ENCODE data around the gene OXCT1.

The OXCT1 gene

GRCh38 chr5:41821051-41821450, 49.2 kb downstream of the OXCT1 start:
- H2BK120ac ChIP-seq (ENCODE audit: low read depth, low read length): no peak overlapping the region
- no peaks in the 10 kb centered on the region for H3K4me1 ChIP-seq (ENCODE audit: control insufficient read depth, insufficient read depth, low read depth, low read length)
- no peak overlapping the region for H3K27ac ChIP-seq (ENCODE audit: low read length, poor library complexity, severe bottlenecking)
- H3K36me3 ChIP-seq (ENCODE audit: control insufficient read depth in 1 of 2, insufficient read depth in 2 of 2, low read depth in 1 of 2, low read length in 2 of 2): peaks cover 0 to 8% of the 10 kb centered on the region in 2 experiments
- H2BK5ac ChIP-seq (ENCODE audit: low read depth, low read length, poor library complexity, severe bottlenecking): no peak overlapping the region
- H4K91ac ChIP-seq (ENCODE audit: low read length): no peak overlapping the region
- H3K23ac ChIP-seq (ENCODE audit: low read length in 2 of 2): no peak overlapping the region
- H2AFZ ChIP-seq (ENCODE audit: low read depth, low read length): no peak overlapping the region
- H4K8ac ChIP-seq (ENCODE audit: low read length): no peak overlapping the region
- H2AK5ac ChIP-seq (ENCODE audit: low read length, severe bottlenecking): no peak overlapping the region
- no peak overlapping the region for H3K4me2 ChIP-seq (ENCODE audit: low read length, poor library complexity, severe bottlenecking)
- H3K79me1 ChIP-seq (replicated peaks; ENCODE audit: low read length, poor library complexity, severe bottlenecking): no peaks in the 10 kb centered on the region
- DNase-seq: no peak
- H3K4ac ChIP-seq (ENCODE audit: low read depth in 1 of 2, low read length in 2 of 2): no peak overlapping the region
- H3K14ac ChIP-seq (ENCODE audit: low read length in 2 of 2): no peak overlapping the region
- H2BK12ac ChIP-seq (ENCODE audit: low read length in 2 of 2): no peak overlapping the region
- no peaks in the 10 kb centered on the region for H3K9me3 ChIP-seq (ENCODE audit: control insufficient read depth, low read length)
- no peak overlapping the region for H3K18ac ChIP-seq (ENCODE audit: low read depth in 1 of 2, low read length in 2 of 2)
- H2BK15ac ChIP-seq (ENCODE audit: low read depth, poor library complexity, severe bottlenecking): no peak overlapping the region
- H3K4me3 ChIP-seq (ENCODE audit: insufficient read depth in 1 of 2, low read depth in 1 of 2, low read length in 2 of 2): no peak overlapping the region
- H3K9ac ChIP-seq (ENCODE audit: low read length): no peak overlapping the region
- H3K27me3 ChIP-seq (ENCODE audit: control insufficient read depth in 1 of 2, insufficient read depth in 1 of 2, low read length in 2 of 2): no peaks in the 10 kb centered on the region

- H2AK5ac ChIP-seq (ENCODE audit: low read length, severe bottlenecking): no peak overlapping the region
- H2BK12ac ChIP-seq (ENCODE audit: low read length in 2 of 2): no peak overlapping the region
- H3K18ac ChIP-seq (ENCODE audit: low read depth in 1 of 2, low read length in 2 of 2): no peak overlapping the region
- no peak overlapping the region for H2BK120ac ChIP-seq (ENCODE audit: low read depth, low read length)
- H3K4me3 ChIP-seq (ENCODE audit: insufficient read depth in 1 of 2, low read depth in 1 of 2, low read length in 2 of 2): no peak overlapping the region
- no peak for DNase-seq
- no peak overlapping the region for H3K9ac ChIP-seq (ENCODE audit: low read length)
- H3K23ac ChIP-seq (ENCODE audit: low read length in 2 of 2): no peak overlapping the region
- H3K27ac ChIP-seq (ENCODE audit: low read length, poor library complexity, severe bottlenecking): no peak overlapping the region
- no peaks in the 10 kb centered on the region for H3K27me3 ChIP-seq (ENCODE audit: control insufficient read depth in 1 of 2, insufficient read depth in 1 of 2, low read length in 2 of 2)
- H4K91ac ChIP-seq (ENCODE audit: low read length): no peak overlapping the region
- no peak overlapping the region for H3K14ac ChIP-seq (ENCODE audit: low read length in 2 of 2)
- no peaks in the 10 kb centered on the region for H3K9me3 ChIP-seq (ENCODE audit: control insufficient read depth, low read length)
- H3K79me1 ChIP-seq (replicated peaks; ENCODE audit: low read length, poor library complexity, severe bottlenecking): no peaks in the 10 kb centered on the region
- H2BK5ac ChIP-seq (ENCODE audit: low read depth, low read length, poor library complexity, severe bottlenecking): no peak overlapping the region
- no peak overlapping the region for H4K8ac ChIP-seq (ENCODE audit: low read length)
- no peak overlapping the region for H3K4ac ChIP-seq (ENCODE audit: low read depth in 1 of 2, low read length in 2 of 2)
- no CpG with 5 or more reads among the region's 2 CpGs for WGBS
- H3K36me3 ChIP-seq (ENCODE audit: control insufficient read depth in 1 of 2, insufficient read depth in 2 of 2, low read depth in 1 of 2, low read length in 2 of 2): peaks cover 0 to 4% of the 10 kb centered on the region in 2 experiments
- no peak overlapping the region for H3K4me2 ChIP-seq (ENCODE audit: low read length, poor library complexity, severe bottlenecking)
- no peak overlapping the region for H2AFZ ChIP-seq (ENCODE audit: low read depth, low read length)
- no peaks in the 10 kb centered on the region for H3K4me1 ChIP-seq (ENCODE audit: control insufficient read depth, insufficient read depth, low read depth, low read length)
- H2BK15ac ChIP-seq (ENCODE audit: low read depth, poor library complexity, severe bottlenecking): no peak overlapping the region
Measured at GRCh38 chr5:41820150-41820549, 50.1 kb downstream of the OXCT1 start.

GRCh38 chr5:41817625-41818301, 52.5 kb downstream of the OXCT1 start:
- Histone ChIP-seq H2BK12ac (ENCODE audit: low read length in 2 of 2) (no peak overlapping the region), H3K79me1 (replicated peaks; ENCODE audit: low read length, poor library complexity, severe bottlenecking) (no peaks in the 10 kb centered on the region), H3K4ac (ENCODE audit: low read depth in 1 of 2, low read length in 2 of 2) (no peak overlapping the region), H3K4me1 (ENCODE audit: control insufficient read depth, insufficient read depth, low read depth, low read length) (no peaks in the 10 kb centered on the region), H3K23ac (ENCODE audit: low read length in 2 of 2) (no peak overlapping the region), H3K4me2 (ENCODE audit: low read length, poor library complexity, severe bottlenecking) (no peak overlapping the region), H3K27ac (ENCODE audit: low read length, poor library complexity, severe bottlenecking) (no peak overlapping the region), H2BK15ac (ENCODE audit: low read depth, poor library complexity, severe bottlenecking) (no peak overlapping the region), H3K14ac (ENCODE audit: low read length in 2 of 2) (no peak overlapping the region), H3K4me3 (ENCODE audit: insufficient read depth in 1 of 2, low read depth in 1 of 2, low read length in 2 of 2) (no peak overlapping the region), H3K18ac (ENCODE audit: low read depth in 1 of 2, low read length in 2 of 2) (no peak overlapping the region), H2BK5ac (ENCODE audit: low read depth, low read length, poor library complexity, severe bottlenecking) (no peak overlapping the region), H3K36me3 (ENCODE audit: control insufficient read depth in 1 of 2, insufficient read depth in 2 of 2, low read depth in 1 of 2, low read length in 2 of 2) (peaks cover 0 to 4% of the 10 kb centered on the region in 2 experiments), H4K8ac (ENCODE audit: low read length) (no peak overlapping the region), H3K27me3 (ENCODE audit: control insufficient read depth in 1 of 2, insufficient read depth in 1 of 2, low read length in 2 of 2) (no peaks in the 10 kb centered on the region), H2AFZ (ENCODE audit: low read depth, low read length) (no peak overlapping the region), H3K9me3 (ENCODE audit: control insufficient read depth, low read length) (no peaks in the 10 kb centered on the region), H3K9ac (ENCODE audit: low read length) (no peak overlapping the region), H4K91ac (ENCODE audit: low read length) (no peak overlapping the region), H2BK120ac (ENCODE audit: low read depth, low read length) (no peak overlapping the region), H2AK5ac (ENCODE audit: low read length, severe bottlenecking) (no peak overlapping the region)
- no peak for DNase-seq

GRCh38 chr5:41815663-41816229, 54.5 kb downstream of the OXCT1 start:
- no peak overlapping the region for H3K18ac ChIP-seq (ENCODE audit: low read depth in 1 of 2, low read length in 2 of 2)
- H3K36me3 ChIP-seq (ENCODE audit: control insufficient read depth in 1 of 2, insufficient read depth in 2 of 2, low read depth in 1 of 2, low read length in 2 of 2): no peaks in the 10 kb centered on the region
- H3K9ac ChIP-seq (ENCODE audit: low read length): no peak overlapping the region
- DNase-seq: no peak
- no peak overlapping the region for H3K4ac ChIP-seq (ENCODE audit: low read depth in 1 of 2, low read length in 2 of 2)
- no peak overlapping the region for H2AFZ ChIP-seq (ENCODE audit: low read depth, low read length)
- no peak overlapping the region for H4K91ac ChIP-seq (ENCODE audit: low read length)
- no peaks in the 10 kb centered on the region for H3K27me3 ChIP-seq (ENCODE audit: control insufficient read depth in 1 of 2, insufficient read depth in 1 of 2, low read length in 2 of 2)
- H3K79me1 ChIP-seq (replicated peaks; ENCODE audit: low read length, poor library complexity, severe bottlenecking): no peaks in the 10 kb centered on the region
- H3K14ac ChIP-seq (ENCODE audit: low read length in 2 of 2): no peak overlapping the region
- H2BK12ac ChIP-seq (ENCODE audit: low read length in 2 of 2): no peak overlapping the region
- H2BK15ac ChIP-seq (ENCODE audit: low read depth, poor library complexity, severe bottlenecking): no peak overlapping the region
- no peak overlapping the region for H3K27ac ChIP-seq (ENCODE audit: low read length, poor library complexity, severe bottlenecking)
- WGBS: 89% methylated on average over 1 of the region's 3 CpGs
- H2AK5ac ChIP-seq (ENCODE audit: low read length, severe bottlenecking): no peak overlapping the region
- H2BK120ac ChIP-seq (ENCODE audit: low read depth, low read length): no peak overlapping the region
- no peak overlapping the region for H2BK5ac ChIP-seq (ENCODE audit: low read depth, low read length, poor library complexity, severe bottlenecking)
- no peaks in the 10 kb centered on the region for H3K9me3 ChIP-seq (ENCODE audit: control insufficient read depth, low read length)
- no peak overlapping the region for H3K23ac ChIP-seq (ENCODE audit: low read length in 2 of 2)
- H4K8ac ChIP-seq (ENCODE audit: low read length): no peak overlapping the region
- no peaks in the 10 kb centered on the region for H3K4me1 ChIP-seq (ENCODE audit: control insufficient read depth, insufficient read depth, low read depth, low read length)
- no peak overlapping the region for H3K4me3 ChIP-seq (ENCODE audit: insufficient read depth in 1 of 2, low read depth in 1 of 2, low read length in 2 of 2)
- H3K4me2 ChIP-seq (ENCODE audit: low read length, poor library complexity, severe bottlenecking): no peak overlapping the region

All from mesenchymal stem cell (in vitro differentiated cells and primary cell).